GM19035 (cell line): Measurements from ENCODE around the gene FILIP1.

ENCODE experiments used
- ATAC-seq: cut with Tn5 transposase; IDR thresholded peaks from one replicate; pipeline ENCODE4 v1.9.1; 2021; ENCODE audit not compliant: unreplicated experiment

FILIP1 gene

DNA sequence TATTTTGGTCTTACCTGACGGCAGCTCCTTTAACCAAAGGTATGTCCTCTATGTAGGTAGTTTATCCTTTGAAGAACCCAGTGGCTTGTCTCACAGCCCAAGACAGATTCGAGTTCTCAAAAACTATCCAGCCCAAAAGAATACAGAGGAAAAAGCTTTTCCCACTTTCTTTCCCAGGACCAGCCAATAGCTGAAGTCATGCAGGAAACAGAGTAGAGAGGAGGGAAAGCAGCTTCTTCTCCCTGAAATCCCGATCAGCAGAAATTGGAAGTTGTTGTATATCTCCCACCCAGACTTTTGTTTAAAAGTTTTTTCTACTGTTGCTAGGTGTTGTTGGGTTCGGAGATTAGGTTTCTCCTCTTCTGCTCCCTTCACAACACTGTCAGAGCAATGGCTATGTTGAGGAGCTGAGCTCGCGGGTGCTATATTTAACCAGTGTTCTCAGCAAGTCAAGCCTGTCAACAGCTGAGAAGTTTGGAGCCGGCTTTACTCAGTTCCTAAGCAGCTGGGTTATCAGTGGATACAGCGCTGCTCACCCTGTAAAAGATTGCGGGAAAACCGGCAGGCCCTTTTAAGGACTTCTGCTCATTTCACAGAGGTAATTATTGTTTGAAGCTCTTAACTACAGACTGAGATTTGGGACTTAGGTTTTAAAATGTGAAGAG, at the start of gene FILIP1:
Gene FILIP1, minus strand, starts transcription at position 401 of the 665 bp plus-strand sequence. CDS start 78,828 bp downstream, outside the sequence.
- no peak for ATAC-seq

- ATAC-seq, result no peak
Observed at GRCh38 chr6:75543311-75543710, 49.7 kb upstream of the FILIP1 start.

- no peak for ATAC-seq
Observed at GRCh38 chr6:75539136-75539535, 45.5 kb upstream of the FILIP1 start.

DNA sequence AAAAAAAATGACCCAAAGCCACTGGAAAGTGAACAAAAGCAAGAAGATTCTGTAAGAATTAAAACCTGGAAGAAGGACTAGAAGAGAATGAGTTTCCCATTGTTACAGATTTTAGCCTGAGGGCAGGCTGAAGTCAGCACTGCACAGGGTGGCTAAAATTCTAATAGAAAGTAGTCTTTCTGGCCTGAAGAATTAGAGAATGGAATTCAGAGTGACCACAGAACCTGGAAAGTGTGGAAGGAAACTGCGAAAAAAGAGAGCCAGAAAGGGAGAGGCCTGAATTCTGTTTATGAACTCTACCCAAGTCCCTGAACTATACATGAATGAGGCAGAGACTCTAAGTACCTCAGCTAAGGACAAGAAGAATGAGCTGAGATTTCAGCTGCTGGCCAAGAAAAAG, 38.9 kb upstream of the FILIP1 start:
- no peak for ATAC-seq

DNA sequence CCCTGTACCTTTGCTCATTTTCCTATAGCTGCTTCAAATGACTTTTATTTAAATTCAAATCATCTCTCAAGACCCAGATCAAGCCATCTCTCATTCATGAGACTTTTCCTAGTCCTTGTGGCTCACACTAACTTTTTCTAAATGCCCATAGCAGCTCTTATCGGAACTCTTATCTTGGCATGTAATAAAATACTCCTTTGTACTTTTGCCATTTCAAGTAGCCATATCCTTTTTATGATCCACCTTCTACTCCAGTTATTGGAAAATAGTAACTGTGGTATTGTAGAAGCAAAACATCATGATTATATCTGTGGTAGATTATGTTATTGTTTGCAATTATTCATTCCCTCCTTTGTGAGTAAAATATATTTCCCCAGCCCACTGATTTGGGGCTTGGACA, 37.6 kb upstream of the FILIP1 start:
- no peak for ATAC-seq

- ATAC-seq, result no peak
Observed at GRCh38 chr6:75530696-75531095, 37.1 kb upstream of the FILIP1 start.

DNA sequence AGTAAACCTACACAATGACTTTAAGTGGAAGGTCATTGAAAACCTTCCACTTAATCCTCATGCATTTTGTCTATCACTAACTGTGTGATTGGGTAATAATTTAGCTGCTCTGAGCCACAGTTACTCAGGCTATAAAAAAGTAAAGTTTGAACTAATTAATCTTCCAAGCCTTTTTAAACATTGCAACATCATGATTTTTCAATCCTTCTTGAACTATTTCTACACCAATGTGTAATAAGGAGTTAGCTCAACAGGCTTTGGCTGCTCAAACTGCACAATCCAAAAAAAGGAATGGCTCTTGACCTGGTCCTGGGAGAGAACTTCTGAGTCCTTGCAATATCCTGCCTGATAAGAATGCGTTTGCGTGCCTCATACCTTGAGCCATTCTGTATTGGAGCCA, 34.8 kb upstream of the FILIP1 start:
- ATAC-seq, result no peak

- peak; percentile 93 for ATAC-seq
Observed at GRCh38 chr6:75526502-75527127, 33.0 kb upstream of the FILIP1 start.

- no peak for ATAC-seq
Observed at GRCh38 chr6:75525682-75526081, 32.1 kb upstream of the FILIP1 start.

- ATAC-seq, result no peak
Observed at GRCh38 chr6:75524322-75524972, 30.8 kb upstream of the FILIP1 start.

DNA sequence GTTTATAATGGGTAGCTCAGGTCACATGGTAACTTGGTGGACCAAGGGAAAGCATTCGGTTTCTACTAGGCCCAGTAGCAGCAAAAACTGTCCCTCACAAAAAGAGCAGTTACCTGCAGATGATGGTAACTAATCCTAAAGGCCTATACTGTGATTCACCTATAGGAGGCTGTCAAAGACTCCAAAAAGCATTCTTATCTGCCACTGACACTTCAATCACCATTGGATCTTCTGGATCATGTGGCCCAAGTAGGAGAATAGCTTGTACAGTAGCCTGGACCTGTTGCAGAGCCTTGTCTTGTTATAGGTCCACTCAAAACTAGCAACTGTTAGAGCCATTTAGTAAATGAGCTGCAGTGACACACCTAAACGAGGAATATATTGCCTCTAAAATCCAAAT, 23.2 kb upstream of the FILIP1 start:
- ATAC-seq, result no peak

DNA sequence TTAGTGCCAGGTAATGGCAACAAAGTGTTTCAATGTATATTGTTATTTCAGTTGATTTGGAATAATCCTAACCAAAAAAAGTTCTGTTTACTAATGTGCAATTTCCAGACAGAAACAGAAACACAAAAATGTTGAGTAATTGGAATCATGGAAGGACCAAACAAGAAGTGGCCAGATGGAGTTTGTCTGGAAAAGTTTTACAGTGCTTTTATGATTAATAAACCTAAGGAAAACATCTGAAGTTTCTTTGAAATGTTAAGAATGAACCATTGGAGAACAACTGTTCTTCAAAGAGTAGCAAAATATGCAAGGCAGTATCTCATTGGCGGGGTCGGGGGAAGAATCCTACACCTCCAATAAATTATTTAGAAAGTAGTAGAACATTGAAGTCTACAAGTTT, 19.0 kb upstream of the FILIP1 start:
- no peak for ATAC-seq

DNA sequence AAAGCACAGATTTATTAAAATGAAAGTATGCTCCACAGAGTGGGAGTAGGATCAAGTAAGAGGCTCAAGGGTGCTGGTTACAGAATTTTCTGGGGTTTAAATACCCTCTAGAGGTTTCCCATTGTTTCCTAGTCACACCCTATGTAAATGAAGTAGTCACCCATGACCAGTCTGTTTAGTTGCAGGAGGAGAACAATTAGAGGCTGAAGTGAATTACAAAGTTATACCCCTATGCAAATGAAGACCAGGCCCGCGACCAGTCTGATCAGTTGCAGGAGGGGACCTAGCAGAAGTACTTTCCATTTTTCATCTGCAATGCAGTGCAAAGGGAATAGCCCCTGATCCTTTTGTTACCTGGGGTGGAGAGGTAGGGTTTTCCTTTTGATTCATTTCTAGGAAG, 11.8 kb upstream of the FILIP1 start:
- ATAC-seq, result no peak

GRCh38 chr6:75504465-75505222, 11.0 kb upstream of the FILIP1 start:
- no peak for ATAC-seq

DNA sequence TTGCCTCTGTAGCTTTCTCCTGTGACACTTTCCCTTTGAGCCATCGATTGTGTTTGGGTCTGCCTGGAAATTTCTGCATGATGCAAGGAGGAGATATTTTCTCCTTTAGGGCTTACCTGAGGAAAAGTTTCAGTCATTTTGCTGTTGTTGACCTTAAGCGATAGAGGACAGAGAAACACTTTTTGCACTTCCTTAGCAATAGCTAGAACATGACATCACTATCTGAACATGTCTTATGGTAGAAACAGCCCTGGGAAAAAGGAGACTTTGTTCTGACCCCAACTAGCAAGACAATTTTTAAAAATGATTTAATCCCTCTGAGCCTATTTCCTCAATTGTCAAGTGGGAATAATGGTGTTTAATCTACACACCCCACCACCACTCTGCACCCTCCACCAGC, 9.7 kb upstream of the FILIP1 start:
- no peak for ATAC-seq

GRCh38 chr6:75502884-75503283, 9.3 kb upstream of the FILIP1 start:
- no peak for ATAC-seq

DNA sequence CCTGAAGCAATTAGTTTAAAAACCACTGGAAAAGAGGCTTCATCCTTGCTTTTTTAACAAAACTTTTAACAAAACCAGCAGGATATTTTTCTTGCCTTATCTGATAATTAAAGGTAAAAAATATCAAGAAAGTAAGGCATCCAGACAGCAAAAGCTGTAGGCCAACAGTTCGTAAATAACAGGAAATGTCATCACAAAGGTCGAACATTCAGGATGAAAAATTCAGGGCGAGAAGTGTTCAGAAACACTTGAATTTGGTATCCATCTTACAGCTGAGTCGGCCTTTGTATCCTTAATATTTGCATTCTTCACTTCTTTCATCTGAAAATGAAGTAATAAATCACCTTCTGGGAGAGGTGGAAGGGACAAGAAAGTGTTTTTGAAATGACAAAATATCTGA, 8.2 kb upstream of the FILIP1 start:
- no peak for ATAC-seq

DNA sequence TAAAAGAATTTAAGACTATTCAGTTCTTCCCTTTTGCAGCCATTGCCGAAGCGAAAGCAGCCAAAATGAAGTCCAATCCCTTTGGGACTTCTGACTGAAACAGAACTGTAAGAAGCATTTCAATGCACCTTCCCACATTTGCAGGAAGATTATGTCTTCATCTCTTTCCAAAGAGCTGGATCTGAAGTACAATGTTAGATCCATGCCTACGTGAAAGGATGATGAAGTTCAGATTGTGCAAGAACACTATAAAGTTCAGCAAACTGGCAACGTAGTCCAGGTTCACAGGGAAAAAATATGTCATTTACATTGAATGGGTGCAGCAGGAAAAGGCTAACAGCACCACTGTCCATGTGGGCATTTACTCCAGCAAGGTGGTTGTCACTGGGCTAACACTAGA, 6.0 kb upstream of the FILIP1 start:
- no peak for ATAC-seq

- ATAC-seq, result no peak
Observed at GRCh38 chr6:75498862-75499261, 5.3 kb upstream of the FILIP1 start.

DNA sequence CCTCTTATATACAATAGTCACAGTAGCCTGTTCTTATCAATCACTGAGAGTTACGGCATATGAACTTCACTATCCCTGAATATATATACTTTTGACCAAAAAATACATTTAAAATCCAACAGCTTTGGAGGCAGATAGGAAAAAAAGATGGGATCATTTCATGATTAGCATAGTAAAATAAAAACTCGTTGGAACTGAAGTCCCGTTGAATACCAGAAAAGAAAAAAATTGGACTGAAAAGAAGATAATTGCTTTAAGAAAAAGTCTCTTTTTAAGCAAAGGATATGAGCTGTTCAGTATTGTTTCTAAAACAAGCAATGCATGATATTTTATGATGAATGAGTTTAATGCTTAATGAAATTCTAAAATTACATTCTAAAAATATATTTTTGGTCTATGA, 4.4 kb upstream of the FILIP1 start:
- no peak for ATAC-seq

- ATAC-seq, result no peak
Observed at GRCh38 chr6:75495011-75495410, 1.4 kb upstream of the FILIP1 start.

DNA sequence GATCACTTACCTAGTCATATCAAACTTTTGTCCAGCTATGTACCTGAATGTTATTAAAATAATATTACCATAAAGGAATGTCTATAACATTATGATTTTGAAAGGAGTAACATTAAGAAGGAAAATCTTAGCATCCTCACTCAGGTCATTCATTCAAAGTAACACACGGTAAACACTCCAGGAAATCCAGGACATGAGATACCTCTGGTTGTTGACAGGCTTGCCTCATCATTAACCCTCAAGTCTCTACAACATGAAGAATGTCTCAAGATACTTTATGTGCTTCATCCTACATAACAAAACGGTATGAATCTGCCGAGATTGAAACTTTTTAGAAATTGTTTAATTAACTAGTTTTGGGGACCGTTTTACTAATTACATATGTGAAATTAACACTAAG, 690 bp upstream of the FILIP1 start:
- no peak for ATAC-seq
